Fibroblast of lung (primary cell): ENCODE data around the gene WNT3. TPM values are rescaled to one million over a fixed set of nuclear protein-coding genes. Genes with fewer than 3 reads are reported as not detected.
A peak's percentile ranks its signal among the peaks of the same experiment; 100 is the strongest.

Experiments
- DNase-seq, 2 donors: peaks; one replicate each; pipeline versions ENCODE4 v3.0.0 to v3.0.0-alpha.2; 2010; ENCODE audit warnings: low read depth in 2 of 2
- H2AFZ ChIP-seq: 2 replicates; pipeline ENCODE4 v1.5.1; 2012; ENCODE audit warnings: low read length, control low read depth, inconsistent platforms
- H3K27ac ChIP-seq: 2 replicates; pipeline ENCODE4 v1.5.1; 2011; ENCODE audit warnings: low read length, control low read depth; ENCODE audit not compliant: insufficient read depth
- H3K27me3 ChIP-seq: 2 replicates; pipeline ENCODE4 v1.5.1; 2011; ENCODE audit warnings: mild to moderate bottlenecking, low read length; ENCODE audit not compliant: control insufficient read depth, insufficient read depth
- H3K36me3 ChIP-seq: 2 replicates; pipeline ENCODE4 v1.5.1; 2011; ENCODE audit warnings: low read length; ENCODE audit not compliant: control insufficient read depth, insufficient read depth
- H3K4me1 ChIP-seq: 2 replicates; pipeline ENCODE4 v1.5.1; 2011; ENCODE audit warnings: low read length; ENCODE audit not compliant: control insufficient read depth, insufficient read depth; ENCODE audit errors: extremely low read depth
- H3K4me2 ChIP-seq: 2 replicates; pipeline ENCODE4 v1.5.1; 2011; ENCODE audit warnings: low read length, control low read depth; ENCODE audit not compliant: insufficient read depth; ENCODE audit errors: extremely low read depth
- H3K4me3 ChIP-seq, 4 experiments: fragments of 200-600 bp in 1 of 4; sonication (generic) in 1 of 4; replicated peaks in 1 of 4; 2 replicates each; pipeline ENCODE4 v1.5.1; 2011 to 2016; ENCODE audit warnings: low read length in 4 of 4, low read depth in 3 of 4, mild to moderate bottlenecking in 3 of 4, control low read depth in 2 of 4, inconsistent platforms in 1 of 4, mixed read lengths in 1 of 4; ENCODE audit not compliant: insufficient read depth in 1 of 4; ENCODE audit errors: control extremely low read depth in 1 of 4
- H3K79me2 ChIP-seq: 2 replicates; pipeline ENCODE4 v1.5.1; 2012; ENCODE audit warnings: mild to moderate bottlenecking, low read length, inconsistent platforms; ENCODE audit not compliant: control insufficient read depth, insufficient read depth
- H3K9ac ChIP-seq: 2 replicates; pipeline ENCODE4 v1.5.1; 2011; ENCODE audit warnings: mild to moderate bottlenecking, low read length, control low read depth; ENCODE audit not compliant: insufficient read depth
- H3K9me3 ChIP-seq: 2 replicates; pipeline ENCODE4 v1.5.1; 2012; ENCODE audit warnings: low read depth, low read length; ENCODE audit not compliant: control insufficient read depth, insufficient read depth
- H4K20me1 ChIP-seq: 2 replicates; pipeline ENCODE4 v1.5.1; 2011; ENCODE audit warnings: low read length; ENCODE audit not compliant: control insufficient read depth, insufficient read depth; ENCODE audit errors: extremely low read depth
- EZH2 ChIP-seq: IDR thresholded peaks from 2 replicates; pipeline ENCODE4 v1.5.1; 2012; ENCODE audit warnings: low read length, control low read depth, mild to moderate bottlenecking; ENCODE audit errors: missing control alignments
- polyA plus RNA-seq, 2 donors: library from polyadenylated mRNA; depleted of rRNA in 1 of 2; stranded (reverse) in 1 of 2; unstranded in 1 of 2; fragments of >200 nt; gene quantifications; 2 replicates each; pipeline ENCODE4 v1.2.1, GENCODE V29; 2011 to 2012; ENCODE audit warnings: missing spikeins in 1 of 2
- total RNA-seq: library from RNA; depleted of rRNA; stranded (reverse); fragments of >200 nt; gene quantifications from 2 replicates; pipeline ENCODE4 v1.2.1, GENCODE V29; 2014
- TF ChIP-seq, protein P1 (sequence below), 2 donors: IDR thresholded peaks in 1 of 2; conservative IDR thresholded peaks in 1 of 2; 1 replicate in 1 of 2; 2 replicates in 1 of 2; pipeline ENCODE4 v1.5.1; 2011 to 2012; ENCODE audit warnings: low read length in 2 of 2, control low read depth in 1 of 2, inconsistent platforms in 1 of 2, low read depth in 1 of 2, mild to moderate bottlenecking in 1 of 2

The WNT3 gene
- total and polyA plus RNA-seq, 2 donors (not counting 1 experiment from before 2014, with no cell fraction given), result 1.3 to 1.5 TPM

DNA sequence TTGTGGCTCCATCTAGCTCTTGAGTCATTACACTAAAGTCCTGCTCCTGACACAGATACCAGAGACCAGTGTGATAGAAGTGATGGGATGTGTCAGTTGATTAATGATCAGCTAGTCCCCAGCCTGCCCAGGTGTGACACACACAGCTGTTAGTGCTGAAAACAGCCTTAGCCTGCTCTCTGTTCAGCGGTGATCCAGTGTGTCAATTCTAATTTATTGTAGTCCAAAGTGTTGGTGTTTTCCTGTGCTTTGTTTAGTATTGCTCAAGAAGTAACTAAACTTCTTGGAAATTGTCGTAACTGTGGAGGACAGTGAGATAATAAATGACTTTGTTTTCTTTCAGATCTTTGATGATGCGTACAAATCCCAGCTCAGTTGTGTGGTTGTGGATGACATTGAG lies 92.3 kb downstream of the WNT3 start:
- no peak for TF ChIP-seq EZH2
- no peaks in the 10 kb centered on the region for H3K9me3 ChIP-seq
- H3K4me2 ChIP-seq, result no peak overlapping the region
- H3K9ac ChIP-seq, result no peak overlapping the region
- no peak overlapping the region for H2AFZ ChIP-seq
- H3K27me3 ChIP-seq, result no peaks in the 10 kb centered on the region
- H3K27ac ChIP-seq, result no peak overlapping the region
- H4K20me1 ChIP-seq, result no peaks in the 10 kb centered on the region
- H3K36me3 ChIP-seq, result no peaks in the 10 kb centered on the region
- DNase-seq, result peak; percentile 14 to 63
- no peak overlapping the region for H3K4me3 ChIP-seq
- H3K79me2 ChIP-seq, result no peaks in the 10 kb centered on the region
- peaks cover 11% of the 10 kb centered on the region for H3K4me1 ChIP-seq

DNA sequence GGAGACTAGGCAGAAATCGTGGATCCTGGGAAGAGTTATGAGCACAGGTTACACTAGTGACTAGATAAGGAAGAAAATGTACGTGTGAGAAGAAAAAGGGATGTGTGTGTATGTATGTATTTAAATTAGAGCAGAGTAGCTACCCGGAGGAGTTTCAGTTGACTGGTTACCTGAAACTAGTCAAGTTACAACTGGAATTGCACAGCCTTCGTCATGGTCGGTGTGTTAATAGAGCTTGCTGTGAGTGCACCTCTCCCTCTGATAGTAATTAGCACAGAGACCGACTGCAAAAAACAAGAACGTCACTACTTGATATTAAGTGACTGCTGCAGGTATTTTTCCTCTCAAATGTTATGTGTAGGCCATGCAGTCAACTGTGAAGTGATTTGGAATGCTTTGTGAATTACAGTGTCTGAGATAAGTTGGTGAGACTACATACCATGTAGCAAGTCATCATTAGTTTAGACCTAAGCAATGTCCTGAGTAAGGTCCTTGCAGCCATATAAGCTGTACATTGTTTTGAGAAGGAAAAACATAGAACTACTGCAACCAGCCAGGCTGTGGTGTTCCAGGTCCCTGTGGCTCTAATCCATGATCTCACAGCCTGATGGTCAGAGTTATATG lies 95.7 kb downstream of the WNT3 start:
- TF ChIP-seq, protein P1, sequence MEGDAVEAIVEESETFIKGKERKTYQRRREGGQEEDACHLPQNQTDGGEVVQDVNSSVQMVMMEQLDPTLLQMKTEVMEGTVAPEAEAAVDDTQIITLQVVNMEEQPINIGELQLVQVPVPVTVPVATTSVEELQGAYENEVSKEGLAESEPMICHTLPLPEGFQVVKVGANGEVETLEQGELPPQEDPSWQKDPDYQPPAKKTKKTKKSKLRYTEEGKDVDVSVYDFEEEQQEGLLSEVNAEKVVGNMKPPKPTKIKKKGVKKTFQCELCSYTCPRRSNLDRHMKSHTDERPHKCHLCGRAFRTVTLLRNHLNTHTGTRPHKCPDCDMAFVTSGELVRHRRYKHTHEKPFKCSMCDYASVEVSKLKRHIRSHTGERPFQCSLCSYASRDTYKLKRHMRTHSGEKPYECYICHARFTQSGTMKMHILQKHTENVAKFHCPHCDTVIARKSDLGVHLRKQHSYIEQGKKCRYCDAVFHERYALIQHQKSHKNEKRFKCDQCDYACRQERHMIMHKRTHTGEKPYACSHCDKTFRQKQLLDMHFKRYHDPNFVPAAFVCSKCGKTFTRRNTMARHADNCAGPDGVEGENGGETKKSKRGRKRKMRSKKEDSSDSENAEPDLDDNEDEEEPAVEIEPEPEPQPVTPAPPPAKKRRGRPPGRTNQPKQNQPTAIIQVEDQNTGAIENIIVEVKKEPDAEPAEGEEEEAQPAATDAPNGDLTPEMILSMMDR (conservative IDR thresholded peaks at IDR 0.05 in 1 of 2, IDR thresholded peaks at IDR 0.05 in 1 of 2; ENCODE audit: low read depth in 1 of 2, low read length in 2 of 2), result no peak
- TF ChIP-seq EZH2, result no peak
- Histone ChIP-seq H3K27ac (no peak overlapping the region), H3K4me2 (no peak overlapping the region), H3K27me3 (no peaks in the 10 kb centered on the region), H3K4me1 (peaks cover 7% of the 10 kb centered on the region), H3K4me3 (no peak overlapping the region), H3K9ac (no peak overlapping the region), H3K9me3 (no peaks in the 10 kb centered on the region), H3K36me3 (no peaks in the 10 kb centered on the region), H2AFZ (no peak overlapping the region), H4K20me1 (no peaks in the 10 kb centered on the region), H3K79me2 (no peaks in the 10 kb centered on the region)
- peak in 1 of 2 donors; percentile 85 for DNase-seq

DNA sequence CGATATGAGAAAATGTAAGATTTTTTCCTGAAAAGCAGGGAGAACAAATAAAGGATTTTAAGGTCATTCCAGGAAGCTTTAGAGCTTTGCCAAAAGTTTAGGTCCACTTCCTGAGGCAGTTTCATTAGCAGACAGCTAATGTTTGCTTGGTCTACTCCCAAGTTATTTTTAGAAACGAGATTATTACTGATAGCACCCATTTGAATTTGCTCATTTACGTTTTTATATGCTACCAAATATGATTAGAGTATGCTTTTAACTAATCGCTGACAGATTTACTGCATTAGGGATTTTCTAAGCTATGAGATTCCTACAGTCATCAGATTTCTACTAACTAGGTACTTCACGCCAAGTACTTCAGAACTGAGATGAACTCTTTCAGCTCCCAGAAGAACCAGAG lies 98.1 kb downstream of the WNT3 start:
- H3K4me2 ChIP-seq, result no peak overlapping the region
- no peaks in the 10 kb centered on the region for H3K27me3 ChIP-seq
- H3K9me3 ChIP-seq, result no peaks in the 10 kb centered on the region
- DNase-seq, result peak in 1 of 2 donors; percentile 23
- no peak overlapping the region for H3K9ac ChIP-seq
- H4K20me1 ChIP-seq, result no peaks in the 10 kb centered on the region
- no peak overlapping the region for H3K4me3 ChIP-seq
- no peak overlapping the region for H2AFZ ChIP-seq
- no peak for TF ChIP-seq EZH2
- TF ChIP-seq, protein P1 (conservative IDR thresholded peaks at IDR 0.05 in 1 of 2, IDR thresholded peaks at IDR 0.05 in 1 of 2; ENCODE audit: low read depth in 1 of 2, low read length in 2 of 2), result no peak
- H3K36me3 ChIP-seq, result no peaks in the 10 kb centered on the region
- H3K27ac ChIP-seq, result no peak overlapping the region
- no peaks in the 10 kb centered on the region for H3K4me1 ChIP-seq
- no peaks in the 10 kb centered on the region for H3K79me2 ChIP-seq
